Hepatocyte (in vitro differentiated cells): ENCODE results near the gene ZMIZ1. TPM values are rescaled to one million over a fixed set of nuclear protein-coding genes. Genes with fewer than 3 reads are reported as not detected.

Experiments
- DNase-seq: peaks from one replicate; pipeline ENCODE4 v3.0.0-alpha.2; 2016; ENCODE audit warnings: low spot score
- H2AFZ ChIP-seq: fragments of 200-600 bp; sonication (generic); 2 replicates; pipeline ENCODE4 v1.6.0; 2016; ENCODE audit warnings: antibody characterized with exemption, mild to moderate bottlenecking
- H3K27ac ChIP-seq: fragments of 200-600 bp; sonication (generic); 2 replicates; pipeline ENCODE4 v1.5.1; 2016; ENCODE audit warnings: mild to moderate bottlenecking
- H3K27me3 ChIP-seq: fragments of 200-600 bp; sonication (generic); 2 replicates; pipeline ENCODE4 v1.6.1; 2016
- H3K36me3 ChIP-seq: fragments of 200-600 bp; sonication (generic); replicated peaks from 2 replicates; pipeline ENCODE4 v1.5.1; 2016; ENCODE audit warnings: low read depth; ENCODE audit not compliant: insufficient read depth
- H3K4me1 ChIP-seq: fragments of 200-600 bp; sonication (generic); 2 replicates; pipeline ENCODE4 v1.5.1; 2016; ENCODE audit warnings: mild to moderate bottlenecking, moderate library complexity; ENCODE audit not compliant: insufficient read depth
- H3K4me2 ChIP-seq: fragments of 200-600 bp; sonication (generic); 2 replicates; pipeline ENCODE4 v1.6.0; 2016
- H3K4me3 ChIP-seq: fragments of 200-600 bp; sonication (generic); 2 replicates; pipeline ENCODE4 v1.5.1; 2016; ENCODE audit warnings: mild to moderate bottlenecking
- H3K79me2 ChIP-seq: fragments of 200-600 bp; sonication (generic); 2 replicates; pipeline ENCODE4 v1.6.0; 2017; ENCODE audit warnings: mild to moderate bottlenecking
- H3K9me2 ChIP-seq: fragments of 200-600 bp; sonication (generic); replicated peaks from 2 replicates; pipeline ENCODE4 v1.6.0; 2017; ENCODE audit warnings: mild to moderate bottlenecking; ENCODE audit not compliant: insufficient read depth
- H3K9me3 ChIP-seq: fragments of 200-600 bp; sonication (generic); 2 replicates; pipeline ENCODE4 v1.5.1; 2016; ENCODE audit warnings: low read depth, mild to moderate bottlenecking
- H4K20me1 ChIP-seq: fragments of 200-600 bp; sonication (generic); 2 replicates; pipeline ENCODE4 v1.6.0; 2016; ENCODE audit warnings: mild to moderate bottlenecking; ENCODE audit not compliant: insufficient read depth, poor library complexity, severe bottlenecking
- CTCF ChIP-seq: fragments of 200-600 bp; sonication (generic); IDR thresholded peaks from 2 replicates; pipeline ENCODE4 v1.5.1; 2016; ENCODE audit warnings: antibody characterized with exemption, mild to moderate bottlenecking; ENCODE audit not compliant: poor library complexity
- EZH2 ChIP-seq: fragments of 200-600 bp; sonication (generic); IDR thresholded peaks from 2 replicates; pipeline ENCODE4 v1.6.1; 2016; ENCODE audit warnings: antibody characterized with exemption, mild to moderate bottlenecking, borderline replicate concordance
- EZH2phosphoT487 ChIP-seq: fragments of 200-600 bp; sonication (generic); IDR thresholded peaks from one replicate; pipeline ENCODE4 v1.6.1; 2018; ENCODE audit warnings: antibody characterized with exemption, mild to moderate bottlenecking, low read depth, moderate library complexity; ENCODE audit not compliant: unreplicated experiment, severe bottlenecking
- WGBS: methylation state at CpG from one replicate; pipeline ENCODE4 v1.1.6; 2016; ENCODE audit warnings: low lambda C conversion rate; ENCODE audit errors: missing lambda C conversion rate; 5-methylcytosine and 5-hydroxymethylcytosine counted together
- polyA plus RNA-seq: library from polyadenylated mRNA; unstranded; fragments of >200 nt; fragmentation: Nextera tagmentation; extraction: Ambion mirVana; gene quantifications from 2 replicates; pipeline ENCODE4 v1.2.1, GENCODE V29; 2016
- total RNA-seq: library from RNA; depleted of rRNA; stranded (reverse); fragments of >200 nt; gene quantifications from 2 replicates; pipeline ENCODE4 v1.2.3, GENCODE V29; 2014

The ZMIZ1 gene
- total and polyA plus RNA-seq, 2 experiments from 2014 or later, result 30.9 to 32.4 TPM

GRCh38 chr10:79319115-79319771 is 250.5 kb downstream of the ZMIZ1 start:
- H3K9me3 ChIP-seq, result no peaks in the 10 kb centered on the region
- whole genome bisulfite sequencing, result 86% methylated on average over 11 of the region's 11 CpGs
- H4K20me1 ChIP-seq, result no peaks in the 10 kb centered on the region
- H3K4me1 ChIP-seq, result no peaks in the 10 kb centered on the region
- no peaks in the 10 kb centered on the region for H3K36me3 ChIP-seq
- no peak overlapping the region for H3K27ac ChIP-seq
- H3K4me3 ChIP-seq, result no peak overlapping the region
- H3K9me2 ChIP-seq, result no peaks in the 10 kb centered on the region
- no peak overlapping the region for H2AFZ ChIP-seq
- no peaks in the 10 kb centered on the region for H3K79me2 ChIP-seq
- no peak overlapping the region for H3K4me2 ChIP-seq
- TF ChIP-seq EZH2 (no peak), EZH2phosphoT487 (no peak), CTCF (no peak)
- DNase-seq, result no peak
- H3K27me3 ChIP-seq, result no peaks in the 10 kb centered on the region

- TF ChIP-seq EZH2 (no peak), CTCF (no peak), EZH2phosphoT487 (no peak)
- Histone ChIP-seq H3K36me3 (no peaks in the 10 kb centered on the region), H4K20me1 (no peaks in the 10 kb centered on the region), H2AFZ (no peak overlapping the region), H3K9me3 (no peaks in the 10 kb centered on the region), H3K4me2 (no peak overlapping the region), H3K4me3 (no peak overlapping the region), H3K79me2 (no peaks in the 10 kb centered on the region), H3K27me3 (no peaks in the 10 kb centered on the region), H3K4me1 (no peaks in the 10 kb centered on the region), H3K27ac (no peak overlapping the region), H3K9me2 (no peaks in the 10 kb centered on the region)
- no peak for DNase-seq
- WGBS, result 96% methylated on average over 2 of the region's 2 CpGs
These were observed 251.6 kb downstream of the ZMIZ1 start for GRCh38 chr10:79320316-79320715.

GRCh38 chr10:79320820-79321493 is 252.2 kb downstream of the ZMIZ1 start:
- H3K36me3 ChIP-seq, result no peaks in the 10 kb centered on the region
- H2AFZ ChIP-seq, result no peak overlapping the region
- no peak for TF ChIP-seq EZH2phosphoT487
- no peak for TF ChIP-seq CTCF
- no peak for TF ChIP-seq EZH2
- H3K9me3 ChIP-seq, result no peaks in the 10 kb centered on the region
- WGBS, result 91% methylated on average over 7 of the region's 7 CpGs
- H3K4me1 ChIP-seq, result no peaks in the 10 kb centered on the region
- no peak overlapping the region for H3K27ac ChIP-seq
- H3K79me2 ChIP-seq, result no peaks in the 10 kb centered on the region
- H3K4me3 ChIP-seq, result no peak overlapping the region
- no peaks in the 10 kb centered on the region for H3K27me3 ChIP-seq
- no peak for DNase-seq
- no peaks in the 10 kb centered on the region for H3K9me2 ChIP-seq
- H4K20me1 ChIP-seq, result no peaks in the 10 kb centered on the region
- H3K4me2 ChIP-seq, result no peak overlapping the region
